ENCODE data around the gene PIAS4.

The PIAS4 gene

GRCh38 chr19:4080473-4080872 lies 72.9 kb downstream of the PIAS4 start:
- H3K4me3 ChIP-seq (ENCODE audit: low read depth, low read length): no peak overlapping the region
- DNase-seq (ENCODE audit: low read depth): no peak
- no peak for TF ChIP-seq CTCF (conservative IDR thresholded peaks at IDR 0.05; ENCODE audit: low read depth, low read length)

GRCh38 chr19:4081441-4082129 lies 74.0 kb downstream of the PIAS4 start:
- no peak overlapping the region for H3K4me3 ChIP-seq (ENCODE audit: low read depth, low read length)
- TF ChIP-seq CTCF (conservative IDR thresholded peaks at IDR 0.05; ENCODE audit: low read depth, low read length): no peak
- DNase-seq (ENCODE audit: low read depth): peak; percentile 44

- TF ChIP-seq CTCF (conservative IDR thresholded peaks at IDR 0.05; ENCODE audit: low read depth, low read length): no peak
- no peak for DNase-seq (ENCODE audit: low read depth)
- no peak overlapping the region for H3K4me3 ChIP-seq (ENCODE audit: low read depth, low read length)
Observed at GRCh38 chr19:4082172-4082571, 74.6 kb downstream of the PIAS4 start.

- DNase-seq (ENCODE audit: low read depth): peak; percentile 44
- peak overlapping the region; percentile 42 for H3K4me3 ChIP-seq (ENCODE audit: low read depth, low read length)
- TF ChIP-seq CTCF (conservative IDR thresholded peaks at IDR 0.05; ENCODE audit: low read depth, low read length): no peak
Observed at GRCh38 chr19:4083677-4084546, 76.4 kb downstream of the PIAS4 start.

GRCh38 chr19:4084547-4084877 lies 77.0 kb downstream of the PIAS4 start:
- TF ChIP-seq CTCF (conservative IDR thresholded peaks at IDR 0.05; ENCODE audit: low read depth, low read length): no peak
- no peak for DNase-seq (ENCODE audit: low read depth)
- no peak overlapping the region for H3K4me3 ChIP-seq (ENCODE audit: low read depth, low read length)

- DNase-seq (ENCODE audit: low read depth): no peak
- no peak for TF ChIP-seq CTCF (conservative IDR thresholded peaks at IDR 0.05; ENCODE audit: low read depth, low read length)
- no peak overlapping the region for H3K4me3 ChIP-seq (ENCODE audit: low read depth, low read length)
Observed at GRCh38 chr19:4086411-4086867, 78.9 kb downstream of the PIAS4 start.

All from choroid plexus epithelial cell (primary cell).